HG02571 (cell line): ENCODE data around the gene EIF3B.
A peak's percentile ranks its signal among the peaks of the same experiment; 100 is the strongest.
"Not testable (repeated sequence)": the region's sequence is repeated elsewhere in the genome, so short reads cannot be mapped to it uniquely, and the experiment has no call there.

Source experiments
- ATAC-seq: cut with Tn5 transposase; IDR thresholded peaks from one replicate; pipeline ENCODE4 v1.9.1; 2021; ENCODE audit warnings: mild to moderate bottlenecking, moderate library complexity; ENCODE audit not compliant: unreplicated experiment

The EIF3B gene

DNA sequence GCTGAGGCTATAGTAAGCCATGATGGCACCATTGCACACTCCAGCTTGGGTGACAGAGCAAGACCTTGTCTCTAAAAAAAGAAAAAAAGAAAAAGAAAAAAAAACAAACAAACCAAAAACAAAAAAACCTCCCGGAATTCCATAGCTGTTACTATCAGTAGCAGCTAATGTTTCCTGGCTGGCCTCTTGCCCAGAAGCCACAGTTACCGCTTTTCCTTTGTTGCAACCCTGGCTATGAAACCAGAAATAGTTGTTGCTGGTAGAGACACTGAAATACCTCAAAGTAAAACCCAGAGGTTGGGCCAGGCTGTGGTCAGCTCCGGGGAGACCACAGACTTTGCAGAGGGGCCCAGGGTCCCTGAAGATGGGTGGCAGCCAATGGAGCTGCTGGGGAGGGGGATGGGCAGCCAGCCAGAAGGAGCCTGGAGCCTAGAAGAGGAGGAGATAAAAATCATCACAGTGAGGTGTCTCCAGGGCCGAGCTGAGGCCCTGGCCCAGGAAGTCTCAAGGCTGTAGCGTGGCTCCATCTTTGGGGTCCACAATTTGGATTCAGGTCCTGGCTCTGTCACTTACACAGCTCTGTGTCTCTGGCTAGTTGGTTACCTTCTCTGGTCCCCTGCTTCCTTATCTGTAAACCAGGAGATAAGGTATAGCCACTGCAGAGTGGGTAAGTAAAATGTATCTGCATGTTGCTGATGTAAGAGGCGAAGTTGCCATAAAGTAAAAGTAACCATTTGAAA is 45.4 kb downstream of the EIF3B start:
- ATAC-seq: no peak

DNA sequence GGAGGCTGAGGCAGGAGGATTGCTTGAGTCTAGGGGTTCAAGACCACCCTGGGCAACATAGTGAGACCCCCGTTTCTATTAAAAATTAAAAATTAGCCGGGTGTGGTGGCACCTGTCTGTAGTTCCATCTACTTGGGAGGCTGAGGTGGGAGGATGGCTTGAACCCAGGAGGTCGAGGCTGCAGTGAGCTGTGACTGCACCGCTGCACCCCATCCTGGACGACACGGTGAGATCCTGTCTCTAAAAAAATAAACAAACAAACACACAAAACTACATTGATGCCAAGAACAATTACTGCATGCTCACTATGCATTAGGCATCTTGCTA is 48.0 kb downstream of the EIF3B start:
- no peak for ATAC-seq

DNA sequence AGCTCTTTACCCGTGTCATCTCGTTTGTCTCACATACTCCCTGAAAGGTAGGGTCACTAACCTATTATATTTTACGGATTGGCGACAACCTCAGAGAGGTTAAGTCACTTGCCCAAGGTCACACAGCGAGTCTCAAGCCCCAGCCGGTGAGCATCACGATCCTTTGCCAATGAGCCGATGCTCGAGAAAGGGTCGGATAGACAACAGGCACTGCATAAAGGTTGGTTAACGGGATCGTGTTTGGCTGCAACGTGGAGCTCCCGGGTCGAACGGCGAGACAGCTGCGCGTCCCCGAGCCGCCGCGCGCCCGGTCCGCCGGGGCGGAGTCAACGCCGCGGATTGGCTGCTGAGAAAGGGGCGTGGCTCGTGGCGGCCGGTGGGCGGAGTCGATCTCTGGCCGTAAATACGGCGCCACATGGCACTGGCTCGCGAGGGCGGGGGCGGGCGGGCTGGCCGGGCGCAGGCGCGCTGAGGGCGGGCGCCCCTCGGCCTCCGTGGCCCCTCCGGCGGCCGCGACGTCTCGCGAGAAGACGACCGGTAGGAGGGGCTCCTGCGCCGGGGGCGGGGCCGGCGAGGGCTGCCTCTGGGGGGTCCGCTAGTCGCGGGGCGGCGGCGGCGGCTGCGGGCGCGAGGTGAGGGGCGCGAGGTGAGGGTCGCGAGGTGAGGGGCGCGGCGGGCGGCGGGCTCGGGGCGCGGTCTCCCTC is 48.5 kb downstream of the EIF3B start, which contains the start of gene CHST12:
CHST12 (plus strand) TSS at position 598 of the 704 bp plus-strand sequence. CDS start 29,029 bp downstream, outside the sequence.
- peak; percentile 46 for ATAC-seq

DNA sequence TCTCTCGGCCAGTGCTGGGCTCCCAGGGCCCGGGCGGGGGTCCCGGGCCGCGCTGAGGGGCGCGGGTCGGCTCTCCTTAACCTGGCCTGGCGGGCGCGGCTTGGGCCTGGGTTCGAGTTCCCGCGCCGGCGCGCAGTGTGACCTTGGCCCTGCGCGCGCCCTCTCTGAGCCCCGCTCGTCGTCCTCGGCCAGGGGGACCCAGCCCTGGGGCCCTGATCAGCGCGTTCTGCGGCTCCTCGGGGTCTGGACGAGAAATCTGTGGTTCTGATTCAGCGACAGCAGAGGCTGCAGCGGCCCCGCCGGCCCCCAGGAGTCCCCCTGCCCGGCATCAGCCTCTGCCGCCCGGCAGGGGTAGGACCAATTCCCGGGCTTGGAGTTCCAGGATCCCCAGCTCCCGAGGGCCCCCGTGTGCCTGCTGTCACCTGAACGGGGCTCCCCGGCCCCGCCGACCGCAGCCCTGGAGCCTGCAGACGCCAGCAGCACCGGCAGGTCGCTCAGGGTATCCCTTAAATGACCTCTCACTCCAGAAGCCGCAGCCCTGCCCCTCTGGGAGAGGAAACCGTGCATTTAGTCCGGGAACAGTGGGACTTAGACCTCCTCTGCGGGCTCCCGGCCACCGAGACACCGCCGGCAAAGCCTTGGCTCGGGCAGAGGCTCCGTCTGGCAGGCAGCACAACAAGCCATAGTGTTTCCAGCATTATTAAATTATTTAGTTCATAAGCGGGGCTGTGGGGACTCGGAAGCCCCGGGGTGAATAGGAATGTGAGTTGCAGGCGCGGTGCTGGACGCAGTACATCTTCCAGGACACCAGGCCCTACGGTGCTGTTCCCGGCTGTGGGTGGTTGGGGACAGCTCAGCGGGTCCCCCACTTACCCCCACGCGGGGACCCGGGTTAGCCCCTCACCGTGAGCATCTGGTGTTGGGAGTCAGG is 49.4 kb downstream of the EIF3B start:
- peak; percentile 14 for ATAC-seq

DNA sequence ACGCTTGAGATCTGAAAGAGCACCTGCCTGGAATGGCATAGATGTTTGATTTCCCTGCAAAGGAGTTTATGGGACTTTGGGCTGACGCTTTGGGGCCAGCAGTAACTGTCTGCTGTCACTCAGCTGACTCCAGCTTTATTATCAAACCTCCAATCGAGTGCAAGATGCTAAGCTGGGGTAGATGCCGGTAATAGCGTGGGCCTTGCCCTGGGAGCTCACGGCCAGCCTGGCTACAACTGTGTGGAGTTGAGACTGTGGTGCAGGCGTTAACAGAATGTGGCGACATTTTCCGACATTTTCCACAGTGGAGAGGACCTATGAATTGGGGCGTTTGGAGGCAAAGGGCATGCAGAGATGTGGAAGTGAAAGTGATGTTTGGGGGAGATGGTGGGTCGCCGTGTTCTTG is 50.1 kb downstream of the EIF3B start:
- ATAC-seq: no peak

- no peak for ATAC-seq
Measured at GRCh38 chr7:2405201-2405600, 50.6 kb downstream of the EIF3B start.

GRCh38 chr7:2405601-2406345 is 51.1 kb downstream of the EIF3B start:
- peak; percentile 39 for ATAC-seq

GRCh38 chr7:2409745-2410414 is 55.3 kb downstream of the EIF3B start:
- no peak for ATAC-seq

GRCh38 chr7:2411049-2411448 is 56.4 kb downstream of the EIF3B start:
- ATAC-seq: no peak

DNA sequence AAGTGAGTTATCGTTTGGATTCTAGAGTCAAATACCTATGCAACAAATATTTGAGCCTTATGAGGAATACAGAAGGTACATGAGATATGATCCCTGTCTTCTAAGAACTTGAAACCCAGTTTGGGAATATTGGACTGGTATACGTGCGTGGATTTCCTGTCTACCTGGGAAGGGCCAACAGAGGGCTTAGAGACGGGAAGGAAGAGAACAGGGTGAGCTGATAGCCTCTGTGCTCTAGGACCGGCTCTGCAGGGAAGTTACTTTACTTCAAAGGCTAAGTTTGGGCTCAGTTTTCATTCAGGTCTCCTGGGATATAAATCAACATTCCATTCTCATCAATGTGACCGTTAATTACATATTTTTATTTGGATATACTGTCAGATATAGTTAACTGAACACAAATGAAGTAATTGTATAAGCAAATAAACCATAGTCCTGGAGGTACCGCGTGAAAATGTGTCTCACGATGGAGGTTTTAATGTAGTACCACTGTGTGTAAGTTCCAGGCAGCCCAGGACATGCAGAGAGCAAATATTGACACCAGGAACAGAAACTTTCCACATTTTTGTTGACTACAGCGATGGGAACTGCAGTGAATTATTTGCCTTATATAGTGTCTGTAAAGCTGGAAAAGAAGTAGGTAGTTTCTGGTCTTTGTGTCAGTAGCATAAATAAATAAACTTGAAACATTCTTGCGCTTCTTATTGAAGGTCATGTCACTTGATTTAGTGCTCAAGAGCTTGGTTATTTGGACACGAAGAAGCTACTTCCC is 57.4 kb downstream of the EIF3B start:
- no peak for ATAC-seq

- ATAC-seq: no peak
Measured at GRCh38 chr7:2412587-2413201, 58.1 kb downstream of the EIF3B start.

- no peak for ATAC-seq
Measured at GRCh38 chr7:2416063-2416462, 61.4 kb downstream of the EIF3B start.

GRCh38 chr7:2416650-2417049 is 62.0 kb downstream of the EIF3B start:
- no peak for ATAC-seq

- not testable (repeated sequence) for ATAC-seq
Measured at GRCh38 chr7:2417178-2417577, 62.6 kb downstream of the EIF3B start.

GRCh38 chr7:2417981-2418481 is 63.4 kb downstream of the EIF3B start:
- ATAC-seq: no peak

DNA sequence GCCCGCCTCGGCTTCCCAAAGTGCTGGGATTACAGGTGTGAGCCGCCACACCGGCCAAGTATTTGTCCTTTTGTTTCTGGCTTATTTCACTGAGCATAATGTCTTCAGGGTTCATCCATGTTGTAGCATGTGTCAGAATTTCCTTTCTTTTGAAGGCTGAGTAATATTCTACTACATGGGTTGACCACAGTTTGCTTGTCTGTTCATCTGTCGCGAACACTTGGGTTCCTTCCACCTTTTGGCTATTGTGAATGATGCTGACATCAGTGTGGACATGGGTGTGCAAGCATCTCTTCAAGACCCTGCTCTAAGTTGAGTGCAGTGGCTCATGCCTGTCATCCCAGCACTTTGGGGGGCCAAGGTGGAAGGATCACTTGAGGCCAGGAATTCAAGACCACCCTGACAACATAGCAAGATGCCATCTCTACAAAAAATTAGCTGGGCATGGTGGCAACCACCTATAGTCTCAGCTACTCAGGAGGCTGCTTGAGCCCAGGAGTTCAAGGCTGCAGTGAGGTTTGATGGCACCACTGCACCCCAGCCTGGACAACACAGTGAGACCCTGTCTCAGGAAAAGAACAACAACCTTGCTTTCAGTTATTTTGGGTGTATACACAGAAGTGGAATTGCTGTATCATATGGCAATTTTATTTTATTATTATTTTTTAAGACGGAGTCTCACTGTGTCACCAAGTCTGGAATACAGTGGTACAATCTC is 65.7 kb downstream of the EIF3B start:
- no peak for ATAC-seq

DNA sequence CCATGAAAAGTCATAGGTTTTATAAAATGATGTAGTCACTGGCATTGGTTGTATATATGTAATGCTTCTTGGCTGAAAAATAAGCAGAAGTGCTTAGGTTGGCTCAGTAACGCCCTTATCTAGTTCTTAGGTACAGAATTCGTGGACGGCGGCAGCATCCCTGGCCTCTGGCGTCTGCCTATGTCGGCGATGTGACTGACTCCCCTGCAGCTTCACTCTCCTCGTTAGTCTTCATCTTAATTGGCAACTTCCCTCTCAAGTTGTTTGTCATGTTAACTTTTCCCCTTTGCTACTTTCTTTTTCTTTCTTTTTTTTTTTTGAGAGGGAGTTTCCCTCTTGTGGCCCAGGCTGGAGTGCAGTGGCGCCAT is 67.3 kb downstream of the EIF3B start:
- no peak for ATAC-seq

- no peak for ATAC-seq
Measured at GRCh38 chr7:2425749-2426148, 71.1 kb downstream of the EIF3B start.
